OCI-LY1 (cell line): ENCODE results near the gene OR1I1.

ENCODE experiments used
- EZH2 ChIP-seq: fragments of 200-600 bp; sonication (generic), shearing (Covaris generic); IDR thresholded peaks from 2 replicates; pipeline ENCODE4 v1.8.0; 2017; ENCODE audit warnings: borderline replicate concordance, mixed run types, mild to moderate bottlenecking, antibody characterized with exemption, low read length, moderate library complexity, mixed read lengths
- TF ChIP-seq, protein P1 (sequence below): fragments of 200-600 bp; sonication (generic), shearing (Covaris generic); IDR thresholded peaks from 2 replicates; pipeline ENCODE4 v1.5.1; 2017; ENCODE audit warnings: mild to moderate bottlenecking, antibody characterized with exemption, low read length, moderate library complexity, mixed read lengths

DNA sequence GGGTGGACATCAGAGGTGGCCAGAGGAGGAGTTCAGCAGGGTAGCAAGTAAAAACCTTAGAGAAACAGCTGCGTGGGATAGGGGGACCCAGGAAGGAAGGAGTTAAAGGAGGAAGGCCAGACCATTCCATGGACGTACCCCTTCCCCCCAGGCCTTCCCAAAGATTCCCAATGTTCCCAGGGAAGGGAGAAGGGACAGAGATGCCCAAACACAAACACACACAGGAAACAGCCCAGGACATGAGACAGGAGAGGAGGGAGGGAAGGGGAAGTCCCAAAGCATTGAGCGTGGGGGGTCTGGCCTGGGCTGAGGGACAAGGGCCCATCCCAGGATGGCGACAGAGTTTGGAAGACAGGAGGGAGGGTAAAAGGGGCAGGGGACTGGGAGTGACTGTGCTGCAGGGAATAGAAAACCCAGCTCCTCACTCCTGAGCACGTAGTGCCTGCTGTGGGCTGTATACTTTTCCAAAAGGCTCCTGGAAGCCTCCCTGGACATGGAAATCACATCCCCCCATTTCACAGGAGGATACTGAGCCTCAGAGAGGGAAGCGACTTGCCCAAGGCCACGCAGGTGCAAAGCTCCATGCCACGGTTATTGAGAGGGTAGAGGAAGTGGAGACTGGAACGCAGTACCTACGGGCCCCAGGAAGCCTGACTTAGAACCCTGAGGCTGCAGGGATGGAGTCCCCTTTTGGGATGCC is 26.3 kb downstream of the OR1I1 start:
- TF ChIP-seq, protein P1, sequence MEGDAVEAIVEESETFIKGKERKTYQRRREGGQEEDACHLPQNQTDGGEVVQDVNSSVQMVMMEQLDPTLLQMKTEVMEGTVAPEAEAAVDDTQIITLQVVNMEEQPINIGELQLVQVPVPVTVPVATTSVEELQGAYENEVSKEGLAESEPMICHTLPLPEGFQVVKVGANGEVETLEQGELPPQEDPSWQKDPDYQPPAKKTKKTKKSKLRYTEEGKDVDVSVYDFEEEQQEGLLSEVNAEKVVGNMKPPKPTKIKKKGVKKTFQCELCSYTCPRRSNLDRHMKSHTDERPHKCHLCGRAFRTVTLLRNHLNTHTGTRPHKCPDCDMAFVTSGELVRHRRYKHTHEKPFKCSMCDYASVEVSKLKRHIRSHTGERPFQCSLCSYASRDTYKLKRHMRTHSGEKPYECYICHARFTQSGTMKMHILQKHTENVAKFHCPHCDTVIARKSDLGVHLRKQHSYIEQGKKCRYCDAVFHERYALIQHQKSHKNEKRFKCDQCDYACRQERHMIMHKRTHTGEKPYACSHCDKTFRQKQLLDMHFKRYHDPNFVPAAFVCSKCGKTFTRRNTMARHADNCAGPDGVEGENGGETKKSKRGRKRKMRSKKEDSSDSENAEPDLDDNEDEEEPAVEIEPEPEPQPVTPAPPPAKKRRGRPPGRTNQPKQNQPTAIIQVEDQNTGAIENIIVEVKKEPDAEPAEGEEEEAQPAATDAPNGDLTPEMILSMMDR: no peak
- no peak for TF ChIP-seq EZH2
